GM19372 (cell line): ENCODE measurements around the gene HERC5.
A peak's percentile ranks its signal among the peaks of the same experiment; 100 is the strongest.
"Not testable (repeated sequence)": the region's sequence is repeated elsewhere in the genome, so short reads cannot be mapped to it uniquely, and the experiment has no call there.

Experiments
- ATAC-seq: cut with Tn5 transposase; IDR thresholded peaks from one replicate; pipeline ENCODE4 v1.9.1; 2021; ENCODE audit warnings: mild to moderate bottlenecking, low read depth, moderate library complexity; ENCODE audit not compliant: unreplicated experiment

Gene HERC5

GRCh38 chr4:88447371-88448095 is 9.4 kb upstream of the HERC5 start:
- no peak for ATAC-seq

- ATAC-seq: not testable (repeated sequence)
Observed at GRCh38 chr4:88448211-88448765, 8.6 kb upstream of the HERC5 start.

GRCh38 chr4:88448889-88449288 is 8.0 kb upstream of the HERC5 start:
- ATAC-seq: no peak

GRCh38 chr4:88449290-88449689 is 7.6 kb upstream of the HERC5 start:
- ATAC-seq: no peak

- no peak for ATAC-seq
Observed at GRCh38 chr4:88451205-88451604, 5.7 kb upstream of the HERC5 start.

GRCh38 chr4:88452912-88453311 is 4.0 kb upstream of the HERC5 start:
- no peak for ATAC-seq

- ATAC-seq: peak; percentile 36
Observed at GRCh38 chr4:88457307-88458103, 586 bp downstream of the HERC5 start.

- no peak for ATAC-seq
Observed at GRCh38 chr4:88458104-88458740, 1.3 kb downstream of the HERC5 start.

- no peak for ATAC-seq
Observed at GRCh38 chr4:88465653-88466192, 8.8 kb downstream of the HERC5 start.

- ATAC-seq: no peak
Observed at GRCh38 chr4:88467392-88467791, 10.5 kb downstream of the HERC5 start.

- no peak for ATAC-seq
Observed at GRCh38 chr4:88477229-88477860, 20.4 kb downstream of the HERC5 start.

- no peak for ATAC-seq
Observed at GRCh38 chr4:88478247-88478646, 21.3 kb downstream of the HERC5 start.

GRCh38 chr4:88481537-88481936 is 24.6 kb downstream of the HERC5 start:
- ATAC-seq: no peak

- no peak for ATAC-seq
Observed at GRCh38 chr4:88489100-88489761, 32.3 kb downstream of the HERC5 start.

- ATAC-seq: no peak
Observed at GRCh38 chr4:88497859-88498409, 41.0 kb downstream of the HERC5 start.

GRCh38 chr4:88503344-88503743 is 46.4 kb downstream of the HERC5 start:
- no peak for ATAC-seq

- ATAC-seq: no peak
Observed at GRCh38 chr4:88511236-88511635, 54.3 kb downstream of the HERC5 start.

- ATAC-seq: no peak
Observed at GRCh38 chr4:88514557-88515511, 57.9 kb downstream of the HERC5 start.
